Measurements from ENCODE around the gene CDC42EP1.

Gene CDC42EP1

GRCh38 chr22:37559901-37560607, at the start of gene CDC42EP1:
Gene CDC42EP1, plus strand, starts transcription at chr22:37560480. Its CDS starts 5,870 bp downstream, at chr22:37566350.
- ChIA-PET CTCF (no interaction called here), POLR2A (interaction anchor here (0.8 to 2.9 kb wide), 8 partner anchors 9 to 48 kb away, joined by 4 to 25 read pairs (median 6); partner anchors contain the start of gene GGA1)
- peak; percentile 77 for DNase-seq (ENCODE audit: extremely low spot score)
- TF ChIP-seq HDGF (IDR thresholded peaks at IDR 0.05; ENCODE audit: borderline replicate concordance) (peak; percentile 20; the same call in 1 of the 2 replicates), L3MBTL2 (conservative IDR thresholded peaks at IDR 0.05) (no peak), ARNT (IDR thresholded peaks at IDR 0.05) (no peak), LEF1 (IDR thresholded peaks at IDR 0.05; ENCODE audit: borderline replicate concordance) (0 out of 2 replicates have a peak, but pooled peaks have one; percentile 56), CTBP1 (IDR thresholded peaks at IDR 0.05; ENCODE audit: borderline replicate concordance) (no peak)

GRCh38 chr22:37511395-37512104, 48.7 kb upstream of the CDC42EP1 start:
- DNase-seq (ENCODE audit: extremely low spot score), result no peak
- TF ChIP-seq FOXM1 (IDR thresholded peaks at IDR 0.05; ENCODE audit: borderline replicate concordance) (no peak), ELF4 (IDR thresholded peaks at IDR 0.05) (no peak), TARDBP (IDR thresholded peaks at IDR 0.05) (no peak), SP1 (IDR thresholded peaks at IDR 0.05) (no peak), SUZ12 (IDR thresholded peaks at IDR 0.05) (no peak), ARNT (IDR thresholded peaks at IDR 0.05) (no peak), CTBP1 (IDR thresholded peaks at IDR 0.05; ENCODE audit: borderline replicate concordance) (no peak), LEF1 (IDR thresholded peaks at IDR 0.05; ENCODE audit: borderline replicate concordance) (no peak), ZNF384 (IDR thresholded peaks at IDR 0.05) (no peak), FOXA1 (IDR thresholded peaks at IDR 0.05) (no peak), NFRKB (IDR thresholded peaks at IDR 0.05) (no peak), BHLHE40 (IDR thresholded peaks at IDR 0.05; ENCODE audit: borderline replicate concordance) (no peak), PKNOX1 (IDR thresholded peaks at IDR 0.05) (no peak), HDGF (IDR thresholded peaks at IDR 0.05; ENCODE audit: borderline replicate concordance) (no peak)
- ChIA-PET POLR2A (interaction anchor here (1.2 kb wide), 1 partner anchor 147 kb away, joined by 3 read pairs; the partner anchor contains the start of gene PDXP), CTCF (interaction anchor here (1.3 kb wide), 1 partner anchor 81 kb away, joined by 3 read pairs; no protein-coding TSS in a partner anchor)

- ChIA-PET POLR2A (no interaction called here), CTCF (no interaction called here)
- DNase-seq (ENCODE audit: extremely low spot score), result no peak
- TF ChIP-seq SUZ12 (IDR thresholded peaks at IDR 0.05), result no peak
- no peak for TF ChIP-seq ELF4 (IDR thresholded peaks at IDR 0.05)
- no peak for TF ChIP-seq PKNOX1 (IDR thresholded peaks at IDR 0.05)
- no peak for TF ChIP-seq TARDBP (IDR thresholded peaks at IDR 0.05)
- TF ChIP-seq CTBP1 (IDR thresholded peaks at IDR 0.05; ENCODE audit: borderline replicate concordance), result no peak
- TF ChIP-seq FOXM1 (IDR thresholded peaks at IDR 0.05; ENCODE audit: borderline replicate concordance), result no peak
- no peak for TF ChIP-seq L3MBTL2 (conservative IDR thresholded peaks at IDR 0.05)
- no peak for TF ChIP-seq FOXA1 (IDR thresholded peaks at IDR 0.05)
- TF ChIP-seq NFRKB (IDR thresholded peaks at IDR 0.05), result no peak
- TF ChIP-seq ZNF384 (IDR thresholded peaks at IDR 0.05), result no peak
- TF ChIP-seq FOXK2 (IDR thresholded peaks at IDR 0.05), result no peak
- no peak for TF ChIP-seq SP1 (IDR thresholded peaks at IDR 0.05)
- no peak for TF ChIP-seq ARNT (IDR thresholded peaks at IDR 0.05)
- TF ChIP-seq HDGF (IDR thresholded peaks at IDR 0.05; ENCODE audit: borderline replicate concordance), result no peak
- no peak for TF ChIP-seq BHLHE40 (IDR thresholded peaks at IDR 0.05; ENCODE audit: borderline replicate concordance)
These were observed 45.7 kb upstream of the CDC42EP1 start for GRCh38 chr22:37514526-37515051.

- POLR2A ChIA-PET, result no interaction called here
- no peak for DNase-seq (ENCODE audit: extremely low spot score)
- CTCF ChIA-PET, result no interaction called here
- TF ChIP-seq NFRKB (IDR thresholded peaks at IDR 0.05) (no peak), BHLHE40 (IDR thresholded peaks at IDR 0.05; ENCODE audit: borderline replicate concordance) (no peak), SP1 (IDR thresholded peaks at IDR 0.05) (no peak), SUZ12 (IDR thresholded peaks at IDR 0.05) (no peak), TARDBP (IDR thresholded peaks at IDR 0.05) (no peak), L3MBTL2 (conservative IDR thresholded peaks at IDR 0.05) (no peak), HDGF (IDR thresholded peaks at IDR 0.05; ENCODE audit: borderline replicate concordance) (no peak), FOXM1 (IDR thresholded peaks at IDR 0.05; ENCODE audit: borderline replicate concordance) (no peak), ELF4 (IDR thresholded peaks at IDR 0.05) (no peak), FOXK2 (IDR thresholded peaks at IDR 0.05) (no peak), ARNT (IDR thresholded peaks at IDR 0.05) (no peak), ZNF384 (IDR thresholded peaks at IDR 0.05) (no peak), CTBP1 (IDR thresholded peaks at IDR 0.05; ENCODE audit: borderline replicate concordance) (no peak), LEF1 (IDR thresholded peaks at IDR 0.05; ENCODE audit: borderline replicate concordance) (no peak), FOXA1 (IDR thresholded peaks at IDR 0.05) (no peak), PKNOX1 (IDR thresholded peaks at IDR 0.05) (no peak)
These were observed 44.4 kb upstream of the CDC42EP1 start for GRCh38 chr22:37515901-37516300.

GRCh38 chr22:37516456-37516855, 43.8 kb upstream of the CDC42EP1 start:
- DNase-seq (ENCODE audit: extremely low spot score), result no peak
- ChIA-PET CTCF (no interaction called here), POLR2A (no interaction called here)
- TF ChIP-seq LEF1 (IDR thresholded peaks at IDR 0.05; ENCODE audit: borderline replicate concordance) (no peak), ELF4 (IDR thresholded peaks at IDR 0.05) (no peak), HDGF (IDR thresholded peaks at IDR 0.05; ENCODE audit: borderline replicate concordance) (no peak), FOXM1 (IDR thresholded peaks at IDR 0.05; ENCODE audit: borderline replicate concordance) (no peak), CTBP1 (IDR thresholded peaks at IDR 0.05; ENCODE audit: borderline replicate concordance) (no peak), FOXK2 (IDR thresholded peaks at IDR 0.05) (no peak), BHLHE40 (IDR thresholded peaks at IDR 0.05; ENCODE audit: borderline replicate concordance) (no peak), PKNOX1 (IDR thresholded peaks at IDR 0.05) (no peak), TARDBP (IDR thresholded peaks at IDR 0.05) (no peak), FOXA1 (IDR thresholded peaks at IDR 0.05) (no peak), L3MBTL2 (conservative IDR thresholded peaks at IDR 0.05) (no peak), ZNF384 (IDR thresholded peaks at IDR 0.05) (no peak), NFRKB (IDR thresholded peaks at IDR 0.05) (no peak), SP1 (IDR thresholded peaks at IDR 0.05) (no peak), ARNT (IDR thresholded peaks at IDR 0.05) (no peak), SUZ12 (IDR thresholded peaks at IDR 0.05) (no peak)
